GM12865 (cell line): ENCODE measurements around the gene CHRNA4.

Experiments
- DNase-seq: peaks from one replicate; pipeline ENCODE4 v3.0.0; 2010; ENCODE audit warnings: low read depth
- H3K4me3 ChIP-seq: 2 replicates; pipeline ENCODE4 v1.5.1; 2011; ENCODE audit warnings: mild to moderate bottlenecking, low read depth, low read length, control low read depth
- CTCF ChIP-seq: IDR thresholded peaks from 2 replicates; pipeline ENCODE4 v1.5.1; 2011; ENCODE audit warnings: low read length, control low read depth, low read depth, inconsistent platforms; ENCODE audit not compliant: insufficient read depth; ENCODE audit errors: missing control alignments

CHRNA4 gene

GRCh38 chr20:63327231-63327745 is 33.9 kb downstream of the CHRNA4 start:
- H3K4me3 ChIP-seq, result no peak overlapping the region
- DNase-seq, result no peak
- no peak for TF ChIP-seq CTCF

DNA sequence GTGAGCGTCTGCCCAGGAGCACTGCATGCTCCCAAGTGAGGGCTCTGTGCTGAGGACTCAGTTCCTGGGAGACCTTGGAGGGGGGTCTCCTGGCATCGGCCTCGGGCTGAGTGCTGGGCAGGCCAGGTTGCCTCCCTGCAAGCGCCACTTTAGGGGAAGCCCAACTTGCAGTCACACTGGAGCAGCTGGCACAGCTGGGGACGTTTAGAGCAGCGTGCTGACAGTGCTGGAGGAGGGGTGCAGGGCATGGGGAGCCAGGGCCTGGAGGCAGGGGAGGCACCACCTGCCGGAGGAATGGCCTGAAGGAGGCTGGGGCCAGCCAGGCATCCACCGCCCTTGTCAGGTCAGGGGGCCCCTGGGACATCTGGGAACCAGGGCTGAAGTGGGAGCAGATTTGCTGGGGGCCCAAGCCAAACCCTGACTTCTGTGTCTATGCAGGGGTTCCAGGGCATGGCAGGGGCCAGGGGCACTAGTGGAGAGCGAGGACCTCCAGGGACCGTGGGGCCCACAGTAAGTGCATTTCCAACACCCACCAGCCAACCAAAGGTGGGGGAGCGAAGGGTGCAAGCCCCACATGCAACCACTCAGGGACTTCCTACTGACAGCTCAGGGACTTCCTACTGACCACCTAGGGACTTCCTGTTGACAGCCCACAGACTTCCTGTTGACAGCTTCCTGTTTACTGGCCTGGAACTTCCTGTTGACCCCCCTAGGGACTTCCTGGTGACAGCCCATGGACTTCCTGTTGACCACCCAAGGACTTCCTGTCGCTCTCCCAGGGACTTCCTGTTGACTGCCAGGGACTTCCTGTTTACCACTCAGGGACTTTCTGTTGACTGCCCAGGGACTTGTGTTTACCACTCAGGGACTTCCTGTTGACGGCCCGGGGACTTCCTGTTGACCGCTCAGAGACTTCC is 34.6 kb downstream of the CHRNA4 start:
- no peak for TF ChIP-seq CTCF
- DNase-seq, result peak; percentile 29
- no peak overlapping the region for H3K4me3 ChIP-seq

DNA sequence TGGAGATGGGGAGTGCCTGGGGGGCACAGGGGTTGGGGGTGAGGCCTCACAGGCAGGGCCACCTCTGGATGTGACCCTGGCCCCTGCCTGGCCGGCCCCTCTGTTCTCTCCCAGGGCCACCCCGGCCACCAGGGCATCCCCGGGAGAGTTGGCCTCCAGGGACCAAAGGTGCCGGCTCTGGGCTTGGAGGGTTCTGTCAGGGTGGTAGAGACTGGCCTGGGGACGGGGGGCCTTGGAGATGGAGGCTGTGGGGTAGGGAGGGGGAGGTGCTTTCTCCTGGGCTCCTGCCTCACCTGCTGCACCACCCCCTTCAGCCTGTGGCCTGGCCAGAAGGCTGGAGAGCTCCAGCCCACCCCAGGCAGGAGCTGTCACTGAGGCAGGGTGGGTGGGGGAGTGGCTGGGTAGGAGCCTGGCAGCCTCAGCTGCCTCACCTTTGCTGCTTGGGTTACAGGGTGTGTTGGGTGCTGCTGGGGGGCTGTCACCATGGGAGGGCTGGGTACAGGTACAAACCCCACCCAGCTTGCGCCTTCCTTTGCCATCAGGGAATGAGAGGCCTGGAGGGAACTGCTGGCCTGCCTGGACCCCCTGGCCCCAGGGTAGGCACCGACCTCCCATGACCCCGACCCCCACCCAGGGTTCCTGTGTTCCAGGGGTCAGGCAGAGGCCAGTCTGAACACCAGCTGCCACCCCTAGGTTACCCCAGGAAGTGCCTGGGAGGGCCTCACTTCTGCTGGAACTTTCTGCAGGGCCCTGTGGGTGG is 35.4 kb downstream of the CHRNA4 start:
- DNase-seq, result no peak
- no peak overlapping the region for H3K4me3 ChIP-seq
- TF ChIP-seq CTCF, result no peak

- no peak overlapping the region for H3K4me3 ChIP-seq
- DNase-seq, result no peak
- no peak for TF ChIP-seq CTCF
Observed at GRCh38 chr20:63325021-63325471, 36.1 kb downstream of the CHRNA4 start.

DNA sequence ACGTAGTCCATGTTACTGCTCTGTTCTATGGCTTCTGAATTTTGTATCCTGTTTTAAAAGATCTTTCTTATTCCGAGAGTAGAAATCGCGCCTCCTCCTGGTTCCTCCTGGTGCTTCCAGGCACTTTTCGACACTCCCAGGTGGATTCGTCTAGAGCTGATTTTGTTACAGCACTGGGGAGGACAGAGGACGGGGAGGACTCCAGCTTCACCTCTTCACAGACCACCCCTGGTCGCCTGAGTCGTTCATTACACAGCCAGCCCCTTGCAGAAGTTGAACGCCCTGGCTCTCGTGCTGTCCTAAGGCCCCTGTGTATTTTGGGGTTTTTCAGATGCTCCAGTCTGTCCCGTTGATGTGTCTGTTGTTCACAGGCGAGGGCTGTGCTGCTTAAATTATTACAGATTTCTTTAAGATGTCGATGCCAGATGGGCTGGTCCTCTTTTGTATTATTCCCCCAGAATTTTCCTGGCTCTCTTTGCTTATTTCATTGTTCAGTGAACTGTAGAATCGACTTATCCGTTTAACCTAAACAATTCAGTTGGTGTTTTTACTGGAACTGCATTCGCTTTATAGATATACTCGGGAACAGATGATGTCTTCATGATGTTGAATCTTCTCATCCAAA is 37.7 kb downstream of the CHRNA4 start:
- no peak overlapping the region for H3K4me3 ChIP-seq
- no peak for DNase-seq
- TF ChIP-seq CTCF, result no peak

DNA sequence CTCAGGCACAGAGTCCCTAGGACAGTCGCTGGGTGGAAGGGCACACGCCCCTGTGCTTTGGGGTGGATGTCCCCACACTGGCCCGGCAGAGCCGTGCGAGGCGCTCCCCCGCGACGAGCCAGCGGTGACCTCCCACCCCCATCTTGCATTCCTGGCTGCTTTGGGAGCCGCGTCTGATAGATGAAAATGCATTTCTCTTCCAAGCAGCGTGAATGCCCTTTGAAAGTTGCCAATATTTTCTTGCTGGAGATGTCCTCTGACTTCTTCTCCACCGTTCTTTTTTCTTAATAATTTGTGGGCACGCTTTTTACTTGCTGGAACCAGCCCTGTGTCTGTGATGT is 38.2 kb downstream of the CHRNA4 start:
- no peak for DNase-seq
- H3K4me3 ChIP-seq, result no peak overlapping the region
- TF ChIP-seq CTCF, result no peak
